ENCODE results near the gene SRPK1.
"Not testable (repeated sequence)": the region's sequence is repeated elsewhere in the genome, so short reads cannot be mapped to it uniquely, and the experiment has no call there.

SRPK1 gene

DNA sequence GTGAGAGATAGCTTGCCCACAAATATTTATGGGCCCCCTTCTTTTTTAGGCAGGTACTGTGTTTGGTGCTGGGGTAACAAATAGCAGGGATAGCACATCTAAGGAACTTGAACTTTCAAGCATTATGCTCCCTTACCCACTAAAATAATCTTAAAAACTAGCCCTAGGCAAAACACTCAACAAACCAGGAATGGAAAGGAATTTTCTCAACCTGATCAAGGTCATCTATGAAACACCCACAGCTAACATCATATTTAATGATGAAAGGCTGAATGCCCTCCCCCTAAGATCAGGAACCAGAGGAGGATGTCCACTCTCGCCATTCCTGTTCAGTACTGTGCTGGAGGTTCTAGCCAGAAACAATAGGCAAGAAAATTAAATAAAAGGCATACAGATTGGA, 8.7 kb upstream of the SRPK1 start:
- DNase-seq = no peak

DNA sequence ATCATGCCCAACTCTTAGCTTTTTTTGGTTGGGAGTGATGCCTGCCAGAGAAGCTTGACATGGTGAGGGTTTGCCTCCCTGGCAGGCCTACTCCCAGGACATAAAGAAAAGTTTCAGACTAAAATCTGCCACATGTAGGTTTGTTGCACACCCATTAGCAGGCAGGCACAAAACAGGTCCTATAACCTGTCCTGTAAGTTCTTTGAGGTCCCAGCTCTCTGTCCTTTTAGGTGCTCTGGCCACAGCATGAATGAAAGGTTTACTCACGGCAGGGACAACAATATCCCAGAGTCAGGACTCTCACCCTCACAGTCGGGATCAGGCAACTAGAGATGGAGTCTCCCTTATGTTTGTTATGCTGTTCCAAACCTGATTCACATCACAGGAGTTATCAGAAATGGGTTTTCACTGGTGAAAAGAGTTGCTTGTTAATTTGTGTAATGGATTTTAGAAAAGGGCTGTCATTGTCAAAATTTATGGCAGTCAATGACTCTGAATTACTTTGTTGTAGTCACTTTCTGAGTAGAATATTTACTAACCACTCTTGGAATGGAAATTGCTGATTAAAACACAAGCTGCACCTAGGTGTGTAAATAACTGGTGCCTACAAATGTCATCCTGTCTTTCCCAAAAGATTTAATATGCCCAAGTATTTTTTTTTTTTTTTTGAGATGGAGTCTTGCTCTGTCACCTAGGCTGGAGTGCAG, 5.8 kb upstream of the SRPK1 start:
- DNase-seq = no peak

GRCh38 chr6:35925961-35926360, 5.1 kb upstream of the SRPK1 start:
- no peak for DNase-seq

DNA sequence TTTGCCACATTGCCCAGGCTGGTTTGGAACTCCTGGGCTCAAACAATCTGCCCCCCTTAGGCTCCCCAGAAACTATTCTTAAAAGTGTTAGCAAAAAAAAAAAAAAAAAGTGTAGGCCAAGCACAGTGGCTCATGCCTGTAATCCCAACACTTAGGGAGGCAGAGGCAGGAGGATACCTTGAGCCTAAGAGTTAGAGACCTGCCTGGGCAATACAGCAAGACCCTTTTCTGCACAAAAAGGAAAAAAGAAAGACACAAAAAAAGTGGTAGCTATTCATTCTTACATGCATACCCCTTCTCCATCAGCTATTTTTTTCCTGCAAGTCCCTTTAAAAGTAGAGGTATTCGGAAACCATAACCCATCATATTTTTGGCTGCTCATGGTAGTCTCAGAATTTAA, 3.2 kb upstream of the SRPK1 start:
- no peak for DNase-seq

- DNase-seq = no peak
These were observed 1.2 kb upstream of the SRPK1 start for GRCh38 chr6:35922139-35922554.

DNA sequence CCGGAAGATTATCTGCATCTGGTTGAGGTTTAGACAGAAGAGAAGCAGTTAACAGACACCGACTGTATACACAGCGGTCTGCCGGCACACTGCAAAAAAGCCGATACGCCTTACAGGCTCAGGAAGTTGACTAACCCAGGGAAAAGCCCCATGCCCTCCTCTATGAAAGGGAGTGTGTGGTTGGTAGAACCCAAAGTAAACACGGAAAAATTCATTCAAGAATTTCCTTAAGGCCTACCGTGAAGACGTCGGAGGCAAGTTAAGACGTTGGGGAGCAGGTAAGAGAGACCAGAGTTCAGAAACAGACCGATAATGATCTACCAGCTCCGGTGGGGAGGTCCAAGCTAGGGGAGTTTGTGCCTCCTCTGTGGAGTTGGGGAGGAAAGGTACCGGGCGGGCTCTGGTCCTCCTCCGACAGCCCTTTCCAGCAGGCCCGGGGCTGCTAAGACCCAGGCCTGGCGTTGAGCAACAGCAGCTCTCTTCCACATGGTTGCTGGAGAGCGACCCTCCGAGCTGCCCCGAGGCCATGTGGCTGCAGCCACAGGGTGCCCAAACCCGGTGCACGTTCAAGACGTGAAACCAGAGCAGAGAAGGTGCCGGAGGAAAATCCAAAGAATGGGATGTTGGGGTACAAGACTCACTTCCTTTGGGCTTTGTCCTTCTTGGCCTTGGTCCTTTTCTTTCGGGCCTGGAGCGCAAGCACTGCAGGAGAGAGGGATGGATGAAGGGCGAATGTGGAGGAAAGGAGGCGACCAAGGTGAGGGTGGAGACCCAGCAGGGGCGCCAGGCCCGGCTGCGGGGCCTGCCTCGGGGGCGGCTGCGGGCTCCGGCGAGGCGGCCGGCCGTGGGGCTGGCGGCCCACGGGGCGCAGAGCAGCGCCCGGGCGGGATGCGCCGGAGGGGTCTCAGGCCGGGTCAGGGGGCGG, 809 bp downstream of the SRPK1 start:
- peak; percentile 39 for DNase-seq

DNA sequence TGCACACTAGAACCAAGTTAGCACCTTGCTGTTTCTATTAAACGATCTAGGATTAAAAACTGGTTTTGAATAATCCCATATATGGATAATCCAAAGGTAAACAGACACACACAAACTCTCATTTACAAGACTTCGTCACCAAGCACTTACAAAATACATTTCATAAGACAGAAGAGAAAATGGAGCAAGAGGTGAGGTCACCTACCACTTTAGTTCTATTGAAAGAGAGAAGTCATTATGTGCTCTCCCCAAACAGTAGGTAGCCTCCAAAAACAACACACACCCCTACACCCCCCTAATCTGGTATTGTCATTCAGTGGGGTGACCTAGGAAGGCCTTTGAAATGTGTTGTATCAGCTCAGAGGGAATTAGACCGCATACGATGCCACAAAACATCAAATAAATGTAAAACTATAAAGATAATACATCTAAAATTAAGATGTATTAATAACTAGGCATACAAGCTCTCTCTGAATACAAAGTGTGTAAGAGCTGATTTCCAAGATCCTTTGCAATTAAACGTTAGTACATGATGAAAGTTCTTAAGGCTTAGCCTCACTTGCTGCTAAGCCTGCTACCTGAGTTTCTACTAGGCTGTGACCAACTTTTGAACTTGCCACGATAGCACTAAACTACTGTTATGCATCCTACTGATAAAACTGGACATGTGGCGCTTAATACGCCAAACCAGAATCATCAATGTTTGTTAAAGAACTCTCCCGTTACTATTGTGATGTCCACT, 1.6 kb downstream of the SRPK1 start:
- DNase-seq = peak; percentile 16

DNA sequence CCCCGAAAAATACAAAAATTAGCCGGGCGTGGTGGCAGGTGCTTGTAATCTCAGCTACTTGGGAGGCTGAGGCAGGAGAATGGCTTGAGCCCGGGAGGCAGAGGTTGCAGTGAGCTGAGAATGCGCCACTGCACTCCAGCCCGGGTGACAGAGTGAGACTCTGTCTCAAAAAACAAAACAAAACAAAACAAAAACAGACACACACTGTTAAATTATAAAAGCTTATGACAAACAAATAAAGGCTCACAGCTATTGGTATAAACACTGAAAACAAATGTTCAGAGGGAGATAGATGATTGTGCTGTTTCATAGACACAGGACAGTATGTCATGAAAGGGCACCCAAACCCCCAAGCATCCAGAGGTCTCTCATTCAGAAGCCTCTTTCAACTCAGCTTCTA, 4.0 kb downstream of the SRPK1 start:
- not testable (repeated sequence) for DNase-seq

- DNase-seq = no peak
These were observed 4.8 kb downstream of the SRPK1 start for GRCh38 chr6:35916056-35916455.

DNA sequence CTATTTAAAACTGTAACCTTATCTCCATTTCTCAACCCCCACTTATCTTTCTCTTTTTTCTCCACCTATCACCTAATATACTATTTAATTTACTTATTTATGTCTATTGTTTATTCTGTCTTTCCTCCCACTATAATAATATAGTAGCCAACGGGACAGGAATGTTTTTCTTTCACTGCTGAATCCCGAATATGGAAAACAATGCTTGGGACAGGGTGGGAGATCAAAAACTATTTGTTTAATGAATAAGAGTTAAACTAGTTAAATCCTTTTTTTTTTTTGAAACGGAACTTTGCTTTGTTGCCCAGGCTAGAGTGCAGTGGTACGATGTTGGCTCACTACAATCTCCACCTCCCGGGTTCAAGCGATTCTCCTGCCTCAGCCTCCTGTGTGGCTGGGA, 6.4 kb downstream of the SRPK1 start:
- no peak for DNase-seq

- no peak for DNase-seq
These were observed 8.8 kb downstream of the SRPK1 start for GRCh38 chr6:35911871-35912653.

- peak; percentile 32 for DNase-seq
These were observed 11.3 kb downstream of the SRPK1 start for GRCh38 chr6:35909571-35909970.

DNA sequence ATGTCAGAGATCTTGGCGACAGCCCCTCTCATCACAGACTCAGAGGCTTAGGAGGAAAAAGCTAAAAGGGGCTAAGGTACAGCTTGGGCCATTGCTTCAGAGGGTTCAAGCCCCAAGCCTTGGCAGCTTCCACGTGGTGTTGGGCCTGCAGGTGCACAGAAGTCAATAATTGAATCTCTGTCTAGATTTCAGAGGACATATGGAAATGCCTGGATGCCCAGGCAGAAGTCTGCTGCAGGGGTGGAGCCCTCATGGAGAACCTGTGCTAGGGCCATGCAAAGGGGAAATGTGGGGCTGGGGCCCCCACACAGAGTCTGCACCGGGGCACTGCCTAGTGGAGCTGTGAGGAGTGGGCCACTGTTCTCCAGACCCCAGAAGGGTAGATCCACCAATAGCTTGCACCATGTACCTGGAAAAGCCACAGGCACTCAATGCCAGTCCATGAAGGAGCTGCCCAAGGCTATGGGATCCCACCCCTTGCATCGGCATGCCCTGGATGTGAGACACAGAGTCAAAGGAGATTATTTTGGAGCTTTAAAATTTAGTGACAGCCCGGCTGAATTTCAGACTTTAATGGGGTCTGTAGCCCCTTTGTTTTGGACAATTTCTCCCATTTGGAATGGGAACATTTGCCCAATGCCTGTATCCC, 12.0 kb downstream of the SRPK1 start:
- not testable (repeated sequence) for DNase-seq

DNA sequence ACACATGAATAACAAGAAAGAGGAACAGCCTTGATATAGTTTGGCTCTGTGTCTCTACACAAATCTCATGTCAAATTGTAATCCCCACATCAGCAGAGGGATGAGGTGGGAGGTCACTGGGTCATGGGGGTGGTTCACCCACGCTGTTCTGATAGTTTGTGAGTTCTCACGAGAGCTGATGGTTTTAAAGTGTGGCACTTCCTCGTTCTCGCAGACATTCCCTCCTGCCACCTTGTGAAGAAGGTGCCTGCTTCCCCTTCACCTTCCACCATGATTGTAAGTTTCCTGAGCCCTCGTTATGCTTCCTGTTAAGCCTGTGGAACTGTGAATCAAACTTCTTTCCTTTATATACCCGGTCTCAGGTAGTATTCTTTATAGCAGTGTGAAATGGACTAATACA, 13.1 kb downstream of the SRPK1 start:
- peak; percentile 34 for DNase-seq

DNA sequence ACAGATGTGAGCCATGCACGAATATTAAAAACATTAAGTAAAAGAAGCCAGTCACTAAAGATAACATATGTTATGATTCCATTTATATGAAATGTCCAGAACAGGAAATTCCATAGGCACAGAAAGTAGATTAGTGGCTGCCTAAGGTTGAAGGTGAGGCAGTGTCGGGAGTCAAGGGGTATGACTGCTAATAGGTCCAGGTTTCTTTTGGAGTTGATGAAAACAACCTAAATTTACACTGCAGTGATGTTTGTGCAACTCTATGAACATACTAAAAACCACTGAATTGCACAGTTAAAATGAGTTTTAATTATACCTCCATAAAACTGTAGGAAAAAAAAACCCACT, 14.4 kb downstream of the SRPK1 start:
- DNase-seq = no peak

DNA sequence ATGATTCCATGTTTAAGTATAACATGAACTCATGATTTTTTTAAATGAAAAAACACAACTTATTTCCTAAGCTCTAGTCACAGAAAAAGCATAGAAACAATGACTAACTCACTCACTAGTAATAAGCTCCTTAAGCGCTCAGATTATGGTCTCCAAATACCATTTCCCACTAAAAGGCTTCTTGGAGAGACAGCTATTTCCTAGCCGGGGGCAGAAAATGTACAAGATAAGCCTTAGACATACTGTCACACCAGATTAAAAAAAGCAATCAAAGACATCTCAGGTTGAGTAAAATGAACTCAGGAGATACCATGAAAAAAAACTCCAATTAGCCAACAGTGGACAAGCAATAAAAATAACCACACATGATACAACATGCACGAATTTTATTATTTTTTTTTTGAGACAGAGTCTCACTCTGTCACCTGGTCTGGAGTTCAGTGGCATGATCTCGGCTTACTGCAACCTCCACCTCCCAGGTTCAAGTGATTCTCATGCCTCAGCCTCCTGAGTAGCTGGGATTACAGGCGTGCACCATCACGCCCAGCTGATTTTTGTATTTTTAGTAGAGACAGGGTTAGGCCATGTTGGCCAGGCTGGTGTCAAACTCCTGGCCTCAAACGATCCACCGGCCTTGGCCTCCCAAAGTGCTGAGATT, 14.9 kb downstream of the SRPK1 start:
- DNase-seq = no peak

- no peak for DNase-seq
These were observed 15.6 kb downstream of the SRPK1 start for GRCh38 chr6:35905141-35905785.

GRCh38 chr6:35903679-35904078, 17.2 kb downstream of the SRPK1 start:
- DNase-seq = no peak

GRCh38 chr6:35900448-35900847, 20.4 kb downstream of the SRPK1 start:
- DNase-seq = no peak

GRCh38 chr6:35898003-35898402, 22.9 kb downstream of the SRPK1 start:
- DNase-seq = no peak

GRCh38 chr6:35897486-35897885, 23.4 kb downstream of the SRPK1 start:
- no peak for DNase-seq
